MM.1S (cell line): ENCODE data around the gene CSF1.
"Not testable (repeated sequence)": the region's sequence is repeated elsewhere in the genome, so short reads cannot be mapped to it uniquely, and the experiment has no call there.

ENCODE experiments used
- DNase-seq: peaks from one replicate; pipeline ENCODE4 v3.0.0-alpha.2; 2015
- H2AFZ ChIP-seq: fragments of 300-600 bp; sonication (generic); 2 replicates; pipeline ENCODE4 v1.6.0; 2016; ENCODE audit warnings: antibody characterized with exemption, low read length
- H3F3A ChIP-seq: fragments of 300-600 bp; sonication (generic); 2 replicates; pipeline ENCODE4 v1.6.1; 2016; ENCODE audit warnings: mild to moderate bottlenecking, antibody characterized with exemption, low read length, moderate library complexity, mixed read lengths; ENCODE audit not compliant: insufficient read depth
- H3K27ac ChIP-seq: fragments of 300-600 bp; sonication (generic); 2 replicates; pipeline ENCODE4 v1.5.1; 2016; ENCODE audit warnings: mild to moderate bottlenecking, low read length
- H3K27me3 ChIP-seq: fragments of 300-600 bp; sonication (generic); replicated peaks from 2 replicates; pipeline ENCODE4 v1.6.0; 2016; ENCODE audit warnings: low read length; ENCODE audit not compliant: insufficient read depth
- H3K36me3 ChIP-seq: fragments of 300-600 bp; sonication (generic); replicated peaks from 2 replicates; pipeline ENCODE4 v1.6.1; 2016; ENCODE audit warnings: mild to moderate bottlenecking, low read length, mixed read lengths; ENCODE audit not compliant: insufficient read depth
- H3K4me1 ChIP-seq: fragments of 300-600 bp; sonication (generic); 2 replicates; pipeline ENCODE4 v1.6.1; 2016; ENCODE audit warnings: low read length, mixed read lengths
- H3K4me2 ChIP-seq: fragments of 300-600 bp; sonication (generic); 2 replicates; pipeline ENCODE4 v1.6.0; 2016; ENCODE audit warnings: low read depth, low read length
- H3K4me3 ChIP-seq: fragments of 300-600 bp; sonication (generic); 2 replicates; pipeline ENCODE4 v1.5.1; 2016; ENCODE audit warnings: low read length, mixed read lengths
- H3K79me2 ChIP-seq: fragments of 300-600 bp; sonication (generic); 2 replicates; pipeline ENCODE4 v1.6.1; 2016; ENCODE audit warnings: mixed run types, low read length, mixed read lengths
- H3K9ac ChIP-seq: fragments of 300-600 bp; sonication (generic); 2 replicates; pipeline ENCODE4 v1.6.1; 2016; ENCODE audit warnings: low read length, mixed read lengths
- H3K9me2 ChIP-seq: fragments of 300-600 bp; sonication (generic); replicated peaks from 2 replicates; pipeline ENCODE4 v1.6.1; 2016; ENCODE audit warnings: mild to moderate bottlenecking, low read length, mixed read lengths; ENCODE audit not compliant: insufficient read depth
- H3K9me3 ChIP-seq: fragments of 300-600 bp; sonication (generic); replicated peaks from 2 replicates; pipeline ENCODE4 v1.6.1; 2016; ENCODE audit warnings: mild to moderate bottlenecking, low read length, mixed read lengths; ENCODE audit not compliant: insufficient read depth
- H4K20me1 ChIP-seq: fragments of 300-600 bp; sonication (generic); 2 replicates; pipeline ENCODE4 v1.6.1; 2016; ENCODE audit warnings: mild to moderate bottlenecking, low read length, moderate library complexity, mixed read lengths; ENCODE audit not compliant: insufficient read depth
- CTCF ChIP-seq: fragments of 300-600 bp; sonication (generic); IDR thresholded peaks from 2 replicates; pipeline ENCODE4 v1.5.1; 2016; ENCODE audit warnings: antibody characterized with exemption, low read length, mixed read lengths
- EZH2 ChIP-seq: fragments of 300-600 bp; sonication (generic); optimal IDR thresholded peaks from 2 replicates; pipeline ENCODE3; 2017; ENCODE audit warnings: low read depth, mild to moderate bottlenecking, antibody characterized with exemption, low read length, mixed read lengths
- EZH2phosphoT487 ChIP-seq: fragments of 300-600 bp; sonication (generic); IDR thresholded peaks from 2 replicates; pipeline ENCODE4 v1.6.1; 2018; ENCODE audit warnings: antibody characterized with exemption, low read length

CSF1 gene

GRCh38 chr1:109910123-109910962 lies at the start of gene CSF1:
TSS of gene CSF1 (plus strand) at chr1:109910849. CDS start at chr1:109911024, 175 bp downstream.
- no peaks in the 10 kb centered on the region for H3K36me3 ChIP-seq
- H3K4me2 ChIP-seq, result peak within 1 kb of the TSS; percentile 47; the same call in 1 of the 2 replicates
- TF ChIP-seq EZH2 (no peak), CTCF (no peak), EZH2phosphoT487 (no peak)
- no peaks in the 10 kb centered on the region for H3F3A ChIP-seq
- H3K9me2 ChIP-seq, result no peaks in the 10 kb centered on the region
- H3K9ac ChIP-seq, result no peak within 1 kb of the TSS
- H3K27ac ChIP-seq, result no peak within 1 kb of the TSS
- peaks cover 14% of the 10 kb centered on the region for H3K4me1 ChIP-seq
- DNase-seq, result no peak
- H3K27me3 ChIP-seq, result no peaks in the 10 kb centered on the region; the same call in none of the 2 replicates
- no peak within 1 kb of the TSS for H2AFZ ChIP-seq
- H3K9me3 ChIP-seq, result no peaks in the 10 kb centered on the region
- H4K20me1 ChIP-seq, result no peaks in the 10 kb centered on the region
- H3K79me2 ChIP-seq, result no peaks in the 10 kb centered on the region
- H3K4me3 ChIP-seq, result peak within 1 kb of the TSS; percentile 45; the same call in 1 of the 2 replicates

- H4K20me1 ChIP-seq, H3K9me2 ChIP-seq, H3K27ac ChIP-seq, H3K9me3 ChIP-seq, H3K27me3 ChIP-seq, DNase-seq, H3K36me3 ChIP-seq, H3F3A ChIP-seq, H3K4me2 ChIP-seq, H3K79me2 ChIP-seq, H3K4me1 ChIP-seq, H3K4me3 ChIP-seq, H2AFZ ChIP-seq, H3K9ac ChIP-seq: not testable (repeated sequence)
Observed at GRCh38 chr1:109861616-109862015, 49.0 kb upstream of the CSF1 start.

GRCh38 chr1:109863667-109864046 lies 47.0 kb upstream of the CSF1 start:
- H3K9me2 ChIP-seq, result no peaks in the 10 kb centered on the region
- no peaks in the 10 kb centered on the region for H3K36me3 ChIP-seq
- no peaks in the 10 kb centered on the region for H3K4me1 ChIP-seq
- no peak overlapping the region for H3K27ac ChIP-seq
- H3K79me2 ChIP-seq, result no peaks in the 10 kb centered on the region
- TF ChIP-seq EZH2phosphoT487 (no peak), CTCF (no peak), EZH2 (no peak)
- no peaks in the 10 kb centered on the region for H3K9me3 ChIP-seq
- no peak overlapping the region for H3K4me2 ChIP-seq
- no peaks in the 10 kb centered on the region for H3K27me3 ChIP-seq
- no peaks in the 10 kb centered on the region for H4K20me1 ChIP-seq
- H3F3A ChIP-seq, result no peaks in the 10 kb centered on the region
- no peak overlapping the region for H2AFZ ChIP-seq
- no peak for DNase-seq
- no peak overlapping the region for H3K4me3 ChIP-seq
- H3K9ac ChIP-seq, result no peak overlapping the region
